Measurements from ENCODE around the gene IL19. TPM values are rescaled to one million over a fixed set of nuclear protein-coding genes. Genes with fewer than 3 reads are reported as not detected.

Gene IL19
- total RNA-seq, 1 donor from 2014 or later: not detected

DNA sequence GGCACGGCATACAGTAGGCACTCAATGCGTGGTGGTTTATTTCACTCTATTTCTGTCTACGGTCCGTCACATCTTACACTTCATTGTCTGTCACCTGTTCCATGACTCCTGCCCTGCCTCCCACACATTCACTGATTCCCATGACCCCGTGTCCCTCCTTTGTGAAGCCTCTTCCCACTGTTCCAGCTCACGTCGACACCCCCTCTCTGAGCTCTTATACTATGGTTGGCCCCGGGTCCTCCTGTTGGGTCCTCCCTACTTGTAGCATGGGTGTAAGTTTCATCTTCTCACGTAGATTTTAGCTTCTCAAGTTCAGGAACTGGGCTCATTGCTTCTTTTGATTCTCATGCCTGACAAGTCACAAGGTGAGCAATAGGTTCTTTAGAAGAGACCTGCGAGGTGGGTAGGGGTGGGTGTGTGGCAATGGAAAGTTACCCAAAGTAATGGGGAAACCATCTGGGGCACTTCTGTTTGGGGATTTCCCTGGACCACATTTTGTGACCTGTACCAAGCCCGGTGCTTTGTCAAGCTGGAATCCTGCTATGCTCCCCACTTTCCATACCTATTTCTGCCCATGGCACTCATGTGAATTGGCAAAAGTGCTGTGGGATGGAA is 23.8 kb downstream of the IL19 start:
- no peak for DNase-seq (ENCODE audit: low spot score)
- H3K27me3 ChIP-seq: no peaks in the 10 kb centered on the region
- Mint-ChIP-seq H3K4me1 (no peaks in the 10 kb centered on the region), H3K27ac (no peak overlapping the region), H3K4me3 (no peak overlapping the region), H3K36me3 (no peaks in the 10 kb centered on the region), H3K9me3 (no peaks in the 10 kb centered on the region), H3K27me3 (ENCODE audit: insufficient read depth, low read depth) (peaks cover 2% of the 10 kb centered on the region)
- no peaks in the 10 kb centered on the region for H3K4me1 ChIP-seq
- H2AFZ ChIP-seq (replicated peaks): no peak overlapping the region
- H3K9ac ChIP-seq: no peak overlapping the region
- H3K4me2 ChIP-seq: no peak overlapping the region
- no peaks in the 10 kb centered on the region for H3K9me3 ChIP-seq (ENCODE audit: low read depth)
- H3K79me2 ChIP-seq (ENCODE audit: low read depth): no peaks in the 10 kb centered on the region
- no peak overlapping the region for H3K4me3 ChIP-seq
- TF ChIP-seq, protein P1, sequence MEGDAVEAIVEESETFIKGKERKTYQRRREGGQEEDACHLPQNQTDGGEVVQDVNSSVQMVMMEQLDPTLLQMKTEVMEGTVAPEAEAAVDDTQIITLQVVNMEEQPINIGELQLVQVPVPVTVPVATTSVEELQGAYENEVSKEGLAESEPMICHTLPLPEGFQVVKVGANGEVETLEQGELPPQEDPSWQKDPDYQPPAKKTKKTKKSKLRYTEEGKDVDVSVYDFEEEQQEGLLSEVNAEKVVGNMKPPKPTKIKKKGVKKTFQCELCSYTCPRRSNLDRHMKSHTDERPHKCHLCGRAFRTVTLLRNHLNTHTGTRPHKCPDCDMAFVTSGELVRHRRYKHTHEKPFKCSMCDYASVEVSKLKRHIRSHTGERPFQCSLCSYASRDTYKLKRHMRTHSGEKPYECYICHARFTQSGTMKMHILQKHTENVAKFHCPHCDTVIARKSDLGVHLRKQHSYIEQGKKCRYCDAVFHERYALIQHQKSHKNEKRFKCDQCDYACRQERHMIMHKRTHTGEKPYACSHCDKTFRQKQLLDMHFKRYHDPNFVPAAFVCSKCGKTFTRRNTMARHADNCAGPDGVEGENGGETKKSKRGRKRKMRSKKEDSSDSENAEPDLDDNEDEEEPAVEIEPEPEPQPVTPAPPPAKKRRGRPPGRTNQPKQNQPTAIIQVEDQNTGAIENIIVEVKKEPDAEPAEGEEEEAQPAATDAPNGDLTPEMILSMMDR (IDR thresholded peaks at IDR 0.05): no peak
- TF ChIP-seq EZH2 (IDR thresholded peaks at IDR 0.05) (no peak), EZH2phosphoT487 (IDR thresholded peaks at IDR 0.05) (no peak)
- H4K20me1 ChIP-seq (ENCODE audit: low read depth): no peaks in the 10 kb centered on the region
- no peaks in the 10 kb centered on the region for H3K36me3 ChIP-seq
- no peak overlapping the region for H3K27ac ChIP-seq
- H3F3A ChIP-seq (ENCODE audit: low read depth): no peaks in the 10 kb centered on the region

DNA sequence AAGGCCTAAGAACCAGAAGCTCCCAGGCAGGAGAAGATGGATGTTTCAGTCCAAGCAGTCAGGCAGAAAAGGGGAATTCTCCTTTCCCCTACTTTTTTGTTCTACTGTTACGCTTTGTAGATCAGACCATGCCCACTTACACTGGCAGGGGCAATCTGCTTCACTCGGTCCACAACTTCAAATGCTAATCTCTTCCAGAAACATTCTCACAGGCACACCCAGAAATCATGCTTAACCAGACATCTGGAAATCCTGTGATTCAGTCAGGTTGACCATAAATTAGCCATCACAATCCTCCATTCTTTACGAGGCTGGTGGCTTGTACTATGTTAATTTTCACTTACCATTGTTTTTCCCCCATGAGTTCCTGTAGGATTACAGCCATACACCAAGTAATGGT is 25.5 kb downstream of the IL19 start:
- Mint-ChIP-seq H3K9me3 (no peaks in the 10 kb centered on the region), H3K36me3 (no peaks in the 10 kb centered on the region), H3K27me3 (ENCODE audit: insufficient read depth, low read depth) (peaks cover 2% of the 10 kb centered on the region), H3K4me3 (no peak overlapping the region), H3K4me1 (no peaks in the 10 kb centered on the region), H3K27ac (no peak overlapping the region)
- no peaks in the 10 kb centered on the region for H3F3A ChIP-seq (ENCODE audit: low read depth)
- DNase-seq (ENCODE audit: low spot score): no peak
- H3K27ac ChIP-seq: no peak overlapping the region
- no peak overlapping the region for H3K4me3 ChIP-seq
- no peaks in the 10 kb centered on the region for H3K9me3 ChIP-seq (ENCODE audit: low read depth)
- TF ChIP-seq EZH2 (IDR thresholded peaks at IDR 0.05) (no peak), EZH2phosphoT487 (IDR thresholded peaks at IDR 0.05) (no peak)
- TF ChIP-seq, protein P1 (IDR thresholded peaks at IDR 0.05): no peak
- H3K4me2 ChIP-seq: no peak overlapping the region
- no peaks in the 10 kb centered on the region for H4K20me1 ChIP-seq (ENCODE audit: low read depth)
- H2AFZ ChIP-seq (replicated peaks): no peak overlapping the region
- no peak overlapping the region for H3K9ac ChIP-seq
- H3K79me2 ChIP-seq (ENCODE audit: low read depth): no peaks in the 10 kb centered on the region
- H3K36me3 ChIP-seq: no peaks in the 10 kb centered on the region
- no peaks in the 10 kb centered on the region for H3K4me1 ChIP-seq
- H3K27me3 ChIP-seq: no peaks in the 10 kb centered on the region

DNA sequence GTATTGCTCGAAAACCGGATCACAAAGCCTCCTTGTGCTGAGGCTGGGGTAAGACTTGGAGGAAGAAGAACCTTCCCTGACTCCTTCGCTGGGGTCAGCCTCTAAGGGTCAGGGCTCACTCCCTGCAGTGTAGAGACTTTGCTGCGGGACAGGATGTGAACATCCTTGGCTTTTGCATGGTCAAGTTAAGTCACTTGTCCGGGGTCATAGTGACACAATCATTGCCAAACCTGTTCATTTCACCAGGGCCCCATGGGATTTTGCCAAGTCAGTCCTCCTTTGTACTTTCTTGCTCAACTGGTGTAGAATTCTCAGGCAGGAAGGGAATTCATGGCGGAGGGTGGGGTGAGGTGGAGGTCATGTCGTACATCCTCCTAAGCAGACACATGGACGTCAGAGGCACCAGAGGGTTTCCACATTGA is 26.4 kb downstream of the IL19 start:
- Mint-ChIP-seq H3K27me3 (ENCODE audit: insufficient read depth, low read depth) (peaks cover 2% of the 10 kb centered on the region), H3K4me1 (no peaks in the 10 kb centered on the region), H3K9me3 (no peaks in the 10 kb centered on the region), H3K27ac (no peak overlapping the region), H3K4me3 (no peak overlapping the region), H3K36me3 (no peaks in the 10 kb centered on the region)
- H3K4me1 ChIP-seq: no peaks in the 10 kb centered on the region
- TF ChIP-seq EZH2 (IDR thresholded peaks at IDR 0.05): no peak
- TF ChIP-seq, protein P1 (IDR thresholded peaks at IDR 0.05): no peak
- TF ChIP-seq EZH2phosphoT487 (IDR thresholded peaks at IDR 0.05): no peak
- H4K20me1 ChIP-seq (ENCODE audit: low read depth): no peaks in the 10 kb centered on the region
- no peak overlapping the region for H3K9ac ChIP-seq
- no peak overlapping the region for H3K4me3 ChIP-seq
- H3K27ac ChIP-seq: no peak overlapping the region
- no peaks in the 10 kb centered on the region for H3K27me3 ChIP-seq
- no peaks in the 10 kb centered on the region for H3K79me2 ChIP-seq (ENCODE audit: low read depth)
- no peaks in the 10 kb centered on the region for H3F3A ChIP-seq (ENCODE audit: low read depth)
- H3K9me3 ChIP-seq (ENCODE audit: low read depth): no peaks in the 10 kb centered on the region
- H3K4me2 ChIP-seq: no peak overlapping the region
- no peak overlapping the region for H2AFZ ChIP-seq (replicated peaks)
- H3K36me3 ChIP-seq: no peaks in the 10 kb centered on the region
- DNase-seq (ENCODE audit: low spot score): no peak
